Esophagus squamous epithelium (tissue), 4 donors: ENCODE results near the gene MAP2K6.

ENCODE experiments used
- POLR2A ChIP-seq, 4 donors: fragments of 450-650 bp; IDR thresholded peaks; one replicate each; pipeline ENCODE4 v1.6.1; 2017; ENCODE audit warnings: antibody characterized with exemption in 4 of 4, mild to moderate bottlenecking in 4 of 4, moderate library complexity in 3 of 4
- TF ChIP-seq, protein P1 (sequence below), 6 experiments: fragments of 450-650 bp in 4 of 6; fragments of 200-600 bp in 2 of 6; sonication (generic) in 2 of 6; IDR thresholded peaks; one replicate each; pipeline ENCODE4 v1.5.1; 2016 to 2019; ENCODE audit warnings: antibody characterized with exemption in 6 of 6, mild to moderate bottlenecking in 4 of 6, moderate library complexity in 4 of 6

DNA sequence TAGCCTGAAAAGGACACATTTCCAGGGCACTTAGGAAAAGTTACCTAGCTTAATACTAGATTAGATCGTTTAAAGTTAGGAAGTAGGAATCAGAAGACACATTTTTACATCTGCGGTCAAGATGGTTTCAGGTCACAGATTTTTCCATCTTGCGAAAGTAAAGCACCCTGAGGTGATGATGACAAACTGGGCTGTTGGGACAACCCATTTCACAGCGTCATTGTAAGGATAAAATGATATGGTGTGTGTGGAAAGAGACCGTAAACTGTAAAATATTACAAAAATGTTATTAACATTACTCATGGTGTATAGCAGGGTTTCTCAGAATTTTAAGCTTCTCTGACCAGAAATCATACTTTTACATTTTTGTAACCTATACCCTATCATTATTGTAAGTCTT is 10.1 kb upstream of the MAP2K6 start:
- TF ChIP-seq, protein P1, sequence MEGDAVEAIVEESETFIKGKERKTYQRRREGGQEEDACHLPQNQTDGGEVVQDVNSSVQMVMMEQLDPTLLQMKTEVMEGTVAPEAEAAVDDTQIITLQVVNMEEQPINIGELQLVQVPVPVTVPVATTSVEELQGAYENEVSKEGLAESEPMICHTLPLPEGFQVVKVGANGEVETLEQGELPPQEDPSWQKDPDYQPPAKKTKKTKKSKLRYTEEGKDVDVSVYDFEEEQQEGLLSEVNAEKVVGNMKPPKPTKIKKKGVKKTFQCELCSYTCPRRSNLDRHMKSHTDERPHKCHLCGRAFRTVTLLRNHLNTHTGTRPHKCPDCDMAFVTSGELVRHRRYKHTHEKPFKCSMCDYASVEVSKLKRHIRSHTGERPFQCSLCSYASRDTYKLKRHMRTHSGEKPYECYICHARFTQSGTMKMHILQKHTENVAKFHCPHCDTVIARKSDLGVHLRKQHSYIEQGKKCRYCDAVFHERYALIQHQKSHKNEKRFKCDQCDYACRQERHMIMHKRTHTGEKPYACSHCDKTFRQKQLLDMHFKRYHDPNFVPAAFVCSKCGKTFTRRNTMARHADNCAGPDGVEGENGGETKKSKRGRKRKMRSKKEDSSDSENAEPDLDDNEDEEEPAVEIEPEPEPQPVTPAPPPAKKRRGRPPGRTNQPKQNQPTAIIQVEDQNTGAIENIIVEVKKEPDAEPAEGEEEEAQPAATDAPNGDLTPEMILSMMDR (IDR thresholded peaks at IDR 0.05) = no peak
- no peak for TF ChIP-seq POLR2A (IDR thresholded peaks at IDR 0.05)
